ENCODE results near the gene MAGIX. TPM values are rescaled to one million over a fixed set of nuclear protein-coding genes. Genes with fewer than 3 reads are reported as not detected.

MAGIX gene
- total RNA-seq, 5 donors from 2014 or later (not counting 1 experiment from before 2014, with no cell fraction given): 0.56 to 1.9 (median 1.6) TPM

DNA sequence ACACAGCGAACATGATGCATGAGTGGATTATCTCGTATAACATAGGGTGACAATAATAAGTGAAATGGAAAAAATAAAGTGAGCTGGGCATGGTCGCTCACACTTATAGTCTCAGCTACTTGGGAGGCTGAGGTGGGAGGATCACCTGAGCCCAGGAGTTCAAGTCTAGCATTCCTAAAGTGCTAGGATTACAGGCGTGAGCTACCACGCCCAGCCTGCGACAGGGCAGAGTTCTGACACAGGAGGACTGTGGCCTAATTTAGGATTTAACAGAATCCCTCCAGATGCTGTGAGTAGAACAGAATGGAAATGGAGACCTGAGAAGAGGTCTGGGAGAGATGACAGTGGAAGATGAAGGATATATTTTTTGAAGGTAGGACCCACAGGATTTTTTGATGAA, 27.0 kb downstream of the MAGIX start:
- ATAC-seq (replicated peaks in 1 of 4) (no peak), DNase-seq (no peak)
- Histone ChIP-seq H3K36me3 (ENCODE audit: control insufficient read depth in 2 of 2, extremely low read depth in 1 of 2, insufficient read depth in 1 of 2, low read length in 1 of 2) (no peaks in the 10 kb centered on the region), H3K27me3 (replicated peaks in 1 of 2; ENCODE audit: control insufficient read depth in 2 of 2, extremely low read depth in 1 of 2, insufficient read depth in 2 of 2, low read length in 1 of 2) (no peaks in the 10 kb centered on the region), H3K4me1 (ENCODE audit: control insufficient read depth in 1 of 2, extremely low read depth in 1 of 2, insufficient read depth in 2 of 2, low read length in 2 of 2) (peaks cover 3 to 40% of the 10 kb centered on the region in 2 experiments), H3K27ac (ENCODE audit: low read length) (no peak overlapping the region), H3K9me3 (no peaks in the 10 kb centered on the region), H3K4me3 (ENCODE audit: control insufficient read depth in 1 of 2, extremely low read depth in 1 of 2, low read length in 1 of 2) (no peak overlapping the region)
- H3K36me3 Mint-ChIP-seq: no peaks in the 10 kb centered on the region
- peak overlapping the region; percentile 2 to 34 (median 7) for H3K4me3 Mint-ChIP-seq
- CTCF ChIA-PET: no interaction called here
- POLR2A ChIA-PET: no interaction called here
- peak overlapping the region; percentile 40 to 72 for H3K27ac Mint-ChIP-seq
- H3K4me1 Mint-ChIP-seq: peaks cover 22 to 45% (median 23%) of the 10 kb centered on the region in 3 donors
- H3K27me3 Mint-ChIP-seq: peaks cover 0 to 3% of the 10 kb centered on the region in 2 donors
- H3K9me3 Mint-ChIP-seq: no peaks in the 10 kb centered on the region
- WGBS (ENCODE audit: insufficient coverage): 88% methylated on average over 3 of the region's 6 CpGs

GRCh38 chrX:49190821-49191573, 28.4 kb downstream of the MAGIX start:
- ATAC-seq (replicated peaks in 1 of 4): peak; percentile 86 to 88 (median 88)
- Histone ChIP-seq H3K27ac (ENCODE audit: low read length) (peak overlapping the region; percentile 70), H3K4me3 (ENCODE audit: control insufficient read depth in 1 of 2, extremely low read depth in 1 of 2, low read length in 1 of 2) (peak overlapping the region; percentile 42 to 70), H3K9me3 (no peaks in the 10 kb centered on the region), H3K27me3 (replicated peaks in 1 of 2; ENCODE audit: control insufficient read depth in 2 of 2, extremely low read depth in 1 of 2, insufficient read depth in 2 of 2, low read length in 1 of 2) (no peaks in the 10 kb centered on the region), H3K4me1 (ENCODE audit: control insufficient read depth in 1 of 2, extremely low read depth in 1 of 2, insufficient read depth in 2 of 2, low read length in 2 of 2) (peaks cover 2 to 26% of the 10 kb centered on the region in 2 experiments), H3K36me3 (ENCODE audit: control insufficient read depth in 2 of 2, extremely low read depth in 1 of 2, insufficient read depth in 1 of 2, low read length in 1 of 2) (no peaks in the 10 kb centered on the region)
- ChIA-PET CTCF (interaction anchor here in 1 of 2 donors (0.5 to 1.5 kb wide), 12 partner anchors 24 to 691 kb away, joined by 3 to 25 read pairs (median 3); partner anchors contain the start of genes GRIPAP1 and PPP1R3F), POLR2A (interaction anchor here (0.5 to 1.3 kb wide), 8 partner anchors 24 to 1540 kb away, joined by 3 to 6 read pairs (median 4); partner anchors contain the start of gene ELK1 (in 1 of the 2))
- H3K27me3 Mint-ChIP-seq: peaks cover 0 to 3% of the 10 kb centered on the region in 2 donors
- peaks cover 16 to 39% (median 22%) of the 10 kb centered on the region in 3 donors for H3K4me1 Mint-ChIP-seq
- H3K27ac Mint-ChIP-seq: peak overlapping the region; percentile 91 to 95
- peak overlapping the region; percentile 78 to 91 (median 90) for H3K4me3 Mint-ChIP-seq
- 1% methylated on average over 12 of the region's 32 CpGs for WGBS (ENCODE audit: insufficient coverage)
- no peaks in the 10 kb centered on the region for H3K9me3 Mint-ChIP-seq
- H3K36me3 Mint-ChIP-seq: peaks cover 3% of the 10 kb centered on the region
- peak; percentile 49 to 94 (median 83) for DNase-seq

DNA sequence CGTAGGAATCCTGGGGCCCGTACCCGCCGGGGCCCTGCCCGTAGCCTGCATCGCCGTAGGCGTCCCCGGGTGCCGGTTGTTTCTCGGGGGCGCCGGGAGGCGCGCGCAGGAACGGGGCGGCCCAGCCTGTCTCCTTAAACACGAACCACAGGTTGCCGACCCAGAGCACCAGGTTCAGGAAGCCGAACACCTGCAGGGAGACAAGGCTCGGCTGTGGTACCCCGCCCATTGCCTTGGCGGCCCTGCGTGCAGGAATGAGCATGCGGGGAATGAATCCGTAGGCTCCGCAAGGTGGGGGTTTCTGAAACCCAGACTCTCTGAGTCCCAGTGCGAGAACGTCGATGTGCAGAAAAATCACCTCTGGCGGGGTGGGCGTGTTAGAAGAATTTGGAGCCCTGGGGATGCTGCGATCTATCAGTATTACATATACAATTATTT, 29.0 kb downstream of the MAGIX start:
- peak overlapping the region; percentile 91 to 95 for H3K27ac Mint-ChIP-seq
- ATAC-seq (replicated peaks in 1 of 4): peak; percentile 2 to 17 (median 12)
- Histone ChIP-seq H3K4me1 (ENCODE audit: control insufficient read depth in 1 of 2, extremely low read depth in 1 of 2, insufficient read depth in 2 of 2, low read length in 2 of 2) (peaks cover 2 to 23% of the 10 kb centered on the region in 2 experiments), H3K36me3 (ENCODE audit: control insufficient read depth in 2 of 2, extremely low read depth in 1 of 2, insufficient read depth in 1 of 2, low read length in 1 of 2) (no peaks in the 10 kb centered on the region), H3K27me3 (replicated peaks in 1 of 2; ENCODE audit: control insufficient read depth in 2 of 2, extremely low read depth in 1 of 2, insufficient read depth in 2 of 2, low read length in 1 of 2) (no peaks in the 10 kb centered on the region), H3K27ac (ENCODE audit: low read length) (peak overlapping the region; percentile 47), H3K4me3 (ENCODE audit: control insufficient read depth in 1 of 2, extremely low read depth in 1 of 2, low read length in 1 of 2) (peak overlapping the region; percentile 34 to 70), H3K9me3 (no peaks in the 10 kb centered on the region)
- under 1% methylated on average over 21 of the region's 34 CpGs for WGBS (ENCODE audit: insufficient coverage)
- peaks cover 3% of the 10 kb centered on the region for H3K36me3 Mint-ChIP-seq
- CTCF ChIA-PET: interaction anchor here (0.5 to 1.5 kb wide), 9 partner anchors 10 to 217 kb away, joined by 3 to 25 read pairs (median 4); partner anchors contain the start of genes PPP1R3F (in 1 of the 2) and TFE3 (in 1 of the 2)
- no peaks in the 10 kb centered on the region for H3K9me3 Mint-ChIP-seq
- peak overlapping the region; percentile 78 to 91 (median 90) for H3K4me3 Mint-ChIP-seq
- peaks cover 0 to 3% of the 10 kb centered on the region in 2 donors for H3K27me3 Mint-ChIP-seq
- POLR2A ChIA-PET: interaction anchor here in 1 of 2 donors (0.6 to 1.3 kb wide), 3 partner anchors 36 to 1541 kb away, joined by 4 to 6 read pairs (median 5); partner anchors contain the start of gene ELK1
- DNase-seq: peak in 5 of 35 experiments; percentile 3 to 49 (median 12)
- H3K4me1 Mint-ChIP-seq: peaks cover 16 to 37% (median 22%) of the 10 kb centered on the region in 3 donors

DNA sequence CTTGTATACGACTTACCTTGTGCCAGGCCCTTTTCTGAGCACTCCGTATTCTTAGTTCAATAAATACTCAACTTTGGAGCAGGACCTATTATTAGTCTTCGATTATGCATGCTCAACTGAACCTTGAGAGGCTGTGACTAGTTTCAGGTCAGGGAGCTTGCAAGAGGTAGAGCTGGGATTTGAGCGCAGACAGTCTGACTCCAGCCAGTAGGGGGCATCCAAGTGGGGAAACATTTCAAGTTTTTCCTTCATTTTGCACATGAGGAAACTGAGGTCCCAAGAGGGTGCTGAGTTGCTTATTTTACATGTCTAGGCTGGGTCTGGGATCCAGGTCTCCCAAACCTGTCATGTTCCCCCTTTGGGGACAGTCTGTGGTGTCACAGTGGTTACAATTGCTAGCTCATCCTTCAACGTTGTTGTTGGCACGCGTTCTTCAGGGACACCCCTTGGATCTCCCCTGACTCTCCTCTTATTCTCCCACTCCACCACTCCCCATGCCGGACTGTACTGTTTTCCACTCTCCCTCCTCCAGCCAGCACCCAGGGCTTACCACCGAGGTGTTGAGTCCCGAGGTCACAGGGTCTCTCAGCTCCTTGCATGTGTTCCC, 30.3 kb downstream of the MAGIX start:
- 86% methylated on average over 4 of the region's 10 CpGs for WGBS (ENCODE audit: insufficient coverage)
- ATAC-seq (replicated peaks in 1 of 4): no peak

GRCh38 chrX:49193542-49193964, 31.0 kb downstream of the MAGIX start:
- Histone ChIP-seq H3K9me3 (no peaks in the 10 kb centered on the region), H3K4me3 (ENCODE audit: control insufficient read depth in 1 of 2, extremely low read depth in 1 of 2, low read length in 1 of 2) (no peak overlapping the region), H3K27me3 (replicated peaks in 1 of 2; ENCODE audit: control insufficient read depth in 2 of 2, extremely low read depth in 1 of 2, insufficient read depth in 2 of 2, low read length in 1 of 2) (no peaks in the 10 kb centered on the region), H3K27ac (ENCODE audit: low read length) (no peak overlapping the region), H3K4me1 (ENCODE audit: control insufficient read depth in 1 of 2, extremely low read depth in 1 of 2, insufficient read depth in 2 of 2, low read length in 2 of 2) (peaks cover 2 to 22% of the 10 kb centered on the region in 2 experiments), H3K36me3 (ENCODE audit: control insufficient read depth in 2 of 2, extremely low read depth in 1 of 2, insufficient read depth in 1 of 2, low read length in 1 of 2) (no peaks in the 10 kb centered on the region)
- Mint-ChIP-seq H3K27ac (peak overlapping the region; percentile 4 to 29), H3K4me3 (no peak overlapping the region), H3K27me3 (peaks cover 0 to 8% of the 10 kb centered on the region in 2 donors), H3K36me3 (peaks cover 3% of the 10 kb centered on the region), H3K9me3 (no peaks in the 10 kb centered on the region), H3K4me1 (peaks cover 21 to 45% (median 29%) of the 10 kb centered on the region in 3 donors)
- ChIA-PET CTCF (interaction anchor here (0.6 to 1.8 kb wide), 3 partner anchors 35 to 45 kb away, joined by 3 to 9 read pairs (median 3); no protein-coding TSS in a partner anchor), POLR2A (no interaction called here)
- ATAC-seq (replicated peaks in 1 of 4) (no peak), DNase-seq (no peak)
- 43% methylated on average over 1 of the region's 2 CpGs for WGBS (ENCODE audit: insufficient coverage)

More for the DNA sequence above, 30.3 kb downstream of the MAGIX start:
- Mint-ChIP-seq H3K36me3 (peaks cover 3% of the 10 kb centered on the region), H3K4me3 (peak overlapping the region in 2 of 3 donors; percentile 40 to 50), H3K27ac (no peak overlapping the region), H3K27me3 (peaks cover 0 to 3% of the 10 kb centered on the region in 2 donors), H3K4me1 (peaks cover 16 to 37% (median 22%) of the 10 kb centered on the region in 3 donors), H3K9me3 (no peaks in the 10 kb centered on the region)
- Histone ChIP-seq H3K9me3 (no peaks in the 10 kb centered on the region), H3K27ac (ENCODE audit: low read length) (no peak overlapping the region), H3K4me1 (ENCODE audit: control insufficient read depth in 1 of 2, extremely low read depth in 1 of 2, insufficient read depth in 2 of 2, low read length in 2 of 2) (peaks cover 2 to 21% of the 10 kb centered on the region in 2 experiments), H3K27me3 (replicated peaks in 1 of 2; ENCODE audit: control insufficient read depth in 2 of 2, extremely low read depth in 1 of 2, insufficient read depth in 2 of 2, low read length in 1 of 2) (no peaks in the 10 kb centered on the region), H3K4me3 (ENCODE audit: control insufficient read depth in 1 of 2, extremely low read depth in 1 of 2, low read length in 1 of 2) (no peak overlapping the region), H3K36me3 (ENCODE audit: control insufficient read depth in 2 of 2, extremely low read depth in 1 of 2, insufficient read depth in 1 of 2, low read length in 1 of 2) (no peaks in the 10 kb centered on the region)
- ChIA-PET CTCF (interaction anchor here (0.6 to 1.8 kb wide), 6 partner anchors 9 to 117 kb away, joined by 3 to 9 read pairs (median 3); no protein-coding TSS in a partner anchor), POLR2A (no interaction called here)
- DNase-seq: peak in 7 of 35 experiments; percentile 17 to 48 (median 22)

Data from T-cell (primary cell).